Renal cortex interstitium (tissue), 11 donors: ENCODE measurements around the gene TMEM120A. TPM values are rescaled to one million over a fixed set of nuclear protein-coding genes. Genes with fewer than 3 reads are reported as not detected.

Experiments
- DNase-seq, 11 donors: peaks; one replicate each; pipeline ENCODE4 v3.0.0-alpha.2; 2013; ENCODE audit warnings: low read depth in 9 of 11, low spot score in 4 of 11; ENCODE audit errors: extremely low read depth in 1 of 11
- polyA plus RNA-seq, 3 donors: library from polyadenylated mRNA; unstranded; fragments of 120-200 nt; gene quantifications; one replicate each; pipeline ENCODE4 v1.2.1, GENCODE V29; 2013; ENCODE audit not compliant: insufficient read length in 3 of 3

Gene TMEM120A
- polyA plus RNA-seq, 3 donors = 48.6 to 66.1 (median 57.1) TPM

GRCh38 chr7:75946207-75946855 is 48.1 kb downstream of the TMEM120A start:
- DNase-seq = no peak

GRCh38 chr7:75945297-75946168 is 48.9 kb downstream of the TMEM120A start:
- DNase-seq = no peak

- no peak for DNase-seq
Observed at GRCh38 chr7:75944507-75944906, 49.9 kb downstream of the TMEM120A start.

- DNase-seq = no peak
Observed at GRCh38 chr7:75943864-75944263, 50.5 kb downstream of the TMEM120A start.

DNA sequence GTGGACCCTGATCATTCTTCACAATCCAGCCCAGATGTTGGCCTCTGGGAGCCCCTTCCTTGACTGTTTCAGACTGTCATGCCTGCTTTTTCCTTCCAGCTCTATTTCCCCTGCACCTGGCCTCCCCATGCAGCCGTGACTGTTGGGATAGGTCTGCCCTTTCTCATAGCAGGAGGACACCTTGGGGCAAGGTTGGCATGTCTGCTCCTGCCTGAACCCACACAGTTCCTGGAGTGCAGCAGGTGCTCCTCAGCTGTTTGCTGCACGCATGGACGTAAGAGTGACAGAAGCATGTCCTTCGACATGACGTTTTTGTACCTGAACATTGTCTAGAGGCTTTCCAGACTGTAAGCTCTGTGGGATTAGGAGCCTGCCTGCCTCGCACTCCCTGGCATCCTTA is 55.5 kb downstream of the TMEM120A start:
- DNase-seq = no peak

DNA sequence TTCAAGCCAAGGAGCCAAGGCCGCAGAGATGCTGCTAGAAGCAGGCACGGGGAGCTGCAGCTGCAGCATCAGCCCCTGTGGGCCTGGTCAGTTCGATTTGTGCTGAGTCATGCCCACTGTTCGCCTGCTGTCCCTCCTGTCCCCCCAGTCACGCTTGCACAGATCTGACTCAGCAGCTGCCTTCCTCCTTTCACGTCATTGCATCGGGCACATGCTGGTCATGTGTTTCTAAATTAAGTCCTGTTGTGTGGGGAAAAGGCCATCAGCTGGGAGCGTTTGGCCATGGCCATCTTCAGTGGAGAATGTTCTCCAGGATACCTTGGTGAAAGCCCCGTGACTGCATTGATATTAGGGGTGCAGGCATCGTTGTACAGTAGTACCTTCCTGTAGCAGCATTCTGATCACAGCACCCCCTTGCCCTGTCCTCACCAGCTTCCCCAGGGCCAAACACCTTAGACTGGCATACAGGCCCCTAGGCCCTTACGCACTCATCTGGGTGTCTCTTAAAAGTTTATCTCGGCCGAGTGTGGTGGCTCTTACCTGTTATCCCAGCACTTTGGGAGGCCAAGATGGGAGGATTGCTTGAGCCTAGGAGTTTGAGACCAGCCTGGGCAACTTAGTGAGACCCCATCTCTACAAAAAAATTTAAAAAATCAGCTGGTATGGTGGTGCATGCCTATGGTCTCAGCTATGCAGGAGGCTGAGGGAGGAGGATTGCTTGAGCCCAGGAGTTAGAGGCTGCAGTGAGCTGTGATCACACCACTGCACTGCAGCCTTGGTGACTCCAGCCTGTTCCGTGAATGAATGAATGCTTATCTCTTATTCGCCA is 56.2 kb downstream of the TMEM120A start:
- no peak for DNase-seq

Other genes with a start within 250 kb of the TMEM120A start
- under 1 TPM in 1 of 3 donors, not detected in 2; 0.20 TPM for gene CCL26, start 222.4 kb downstream of the TMEM120A start, polyA plus RNA-seq
- not detected for gene CCL24, start 180.8 kb downstream of the TMEM120A start, polyA plus RNA-seq
- 10 to 100 TPM; 62.2 to 80.8 (median 64.8) TPM for gene RHBDD2, start 115.6 kb downstream of the TMEM120A start, polyA plus RNA-seq
- gene POR, start 79.4 kb downstream of the TMEM120A start, polyA plus RNA-seq = 10 to 100 TPM; 52.9 to 82.2 (median 66.5) TPM
- 10 to 100 TPM; 45.8 to 56.3 (median 48.4) TPM for gene STYXL1, start 53.4 kb upstream of the TMEM120A start, polyA plus RNA-seq
- 100 to 1,000 TPM; 183 to 240 (median 206) TPM for gene MDH2, start 53.5 kb upstream of the TMEM120A start, polyA plus RNA-seq
- 1 to 10 TPM in 2 of 3 donors, under 1 TPM in 1; 1.00 to 2.3 (median 2.3) TPM for gene SRRM3, start 207.3 kb upstream of the TMEM120A start, polyA plus RNA-seq